Ishikawa (cell line): ENCODE measurements around the gene TAS2R16.

Source experiments
- CEBPB ChIP-seq: IDR thresholded peaks from 2 replicates; pipeline ENCODE4 v1.6.1; 2012
- CREB1 ChIP-seq: IDR thresholded peaks from 2 replicates; pipeline ENCODE4 v1.6.1; 2012; ENCODE audit warnings: low read depth
- EGR1 ChIP-seq: IDR thresholded peaks from 2 replicates; pipeline ENCODE4 v1.6.1; 2012
- EP300 ChIP-seq: IDR thresholded peaks from 2 replicates; pipeline ENCODE4 v1.6.1; 2012; ENCODE audit warnings: borderline replicate concordance
- FOXM1 ChIP-seq: IDR thresholded peaks from 2 replicates; pipeline ENCODE4 v1.6.1; 2012; ENCODE audit warnings: low read depth, borderline replicate concordance
- NFIC ChIP-seq: IDR thresholded peaks from 2 replicates; pipeline ENCODE4 v1.6.1; 2012
- RAD21 ChIP-seq: IDR thresholded peaks from 2 replicates; pipeline ENCODE4 v1.6.1; 2012; ENCODE audit warnings: low read depth
- TAF1 ChIP-seq: IDR thresholded peaks from 2 replicates; pipeline ENCODE4 v1.6.1; 2012; ENCODE audit warnings: low read depth, mild to moderate bottlenecking
- TCF12 ChIP-seq: IDR thresholded peaks from 2 replicates; pipeline ENCODE4 v1.6.1; 2012; ENCODE audit warnings: low read depth
- TEAD4 ChIP-seq: IDR thresholded peaks from 2 replicates; pipeline ENCODE4 v1.6.1; 2012
- YY1 ChIP-seq: IDR thresholded peaks from 2 replicates; pipeline ENCODE4 v1.6.1; 2012; ENCODE audit warnings: low read depth
- ZBTB7A ChIP-seq: IDR thresholded peaks from 2 replicates; pipeline ENCODE4 v1.6.1; 2012; ENCODE audit warnings: low read depth
- TF ChIP-seq, protein P1 (sequence below): IDR thresholded peaks from 2 replicates; pipeline ENCODE4 v1.6.1; 2012
- TF ChIP-seq, protein P2 (sequence below): IDR thresholded peaks from 2 replicates; pipeline ENCODE4 v1.6.1; 2012; ENCODE audit warnings: low read depth, mild to moderate bottlenecking
- TF ChIP-seq, protein P3 (sequence below): IDR thresholded peaks from 2 replicates; pipeline ENCODE4 v1.6.1; 2012

The TAS2R16 gene

DNA sequence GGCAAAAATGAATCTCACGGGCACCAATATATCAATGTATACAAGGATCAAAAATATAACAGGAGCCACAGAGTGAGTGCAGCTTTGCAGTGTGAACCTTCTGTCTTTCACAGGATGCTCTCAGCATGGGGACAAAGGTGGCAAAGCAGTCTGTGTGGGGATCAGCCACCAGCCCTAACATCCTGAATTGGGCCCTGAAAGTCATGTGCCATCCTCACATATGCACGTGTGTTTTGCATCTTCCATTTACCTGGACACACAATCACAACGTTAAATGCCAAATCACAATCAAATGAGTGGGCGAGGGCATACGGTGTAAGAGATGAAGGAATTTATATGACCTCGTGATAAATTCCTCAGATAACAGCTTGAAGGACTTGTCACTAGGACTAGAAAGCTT is 6.5 kb downstream of the TAS2R16 start:
- TF ChIP-seq ZBTB7A, result no peak
- no peak for TF ChIP-seq FOXM1
- TF ChIP-seq TCF12, result no peak
- no peak for TF ChIP-seq CEBPB
- TF ChIP-seq EGR1, result no peak
- no peak for TF ChIP-seq RAD21
- TF ChIP-seq YY1, result no peak
- TF ChIP-seq CREB1, result no peak

DNA sequence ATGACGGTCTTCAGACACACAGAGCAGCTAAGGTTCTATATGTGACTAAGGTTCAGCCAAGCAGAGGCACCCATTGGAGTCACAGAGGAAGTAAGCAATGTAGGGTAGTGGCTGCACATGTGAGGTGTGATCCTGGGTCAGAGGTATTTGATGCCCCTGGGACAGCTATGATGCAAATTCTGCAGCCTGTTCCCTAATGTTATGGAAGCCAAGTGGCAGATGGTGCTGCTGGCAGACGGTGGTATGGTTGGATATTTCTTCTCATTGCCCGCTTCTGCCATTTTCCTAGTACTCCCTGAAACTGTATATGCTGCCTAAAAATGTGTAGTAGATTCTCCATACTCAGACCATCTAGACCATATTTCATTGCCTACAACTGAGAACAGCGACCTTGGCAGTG is 7.2 kb downstream of the TAS2R16 start:
- TF ChIP-seq, protein P1, sequence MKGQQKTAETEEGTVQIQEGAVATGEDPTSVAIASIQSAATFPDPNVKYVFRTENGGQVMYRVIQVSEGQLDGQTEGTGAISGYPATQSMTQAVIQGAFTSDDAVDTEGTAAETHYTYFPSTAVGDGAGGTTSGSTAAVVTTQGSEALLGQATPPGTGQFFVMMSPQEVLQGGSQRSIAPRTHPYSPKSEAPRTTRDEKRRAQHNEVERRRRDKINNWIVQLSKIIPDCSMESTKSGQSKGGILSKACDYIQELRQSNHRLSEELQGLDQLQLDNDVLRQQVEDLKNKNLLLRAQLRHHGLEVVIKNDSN, result no peak
- TF ChIP-seq EP300, result no peak
- TF ChIP-seq YY1, result no peak
- TF ChIP-seq FOXM1, result no peak
- no peak for TF ChIP-seq CREB1
- TF ChIP-seq TAF1, result no peak
- TF ChIP-seq RAD21, result no peak
- no peak for TF ChIP-seq ZBTB7A
- TF ChIP-seq EGR1, result no peak
- TF ChIP-seq, protein P2, sequence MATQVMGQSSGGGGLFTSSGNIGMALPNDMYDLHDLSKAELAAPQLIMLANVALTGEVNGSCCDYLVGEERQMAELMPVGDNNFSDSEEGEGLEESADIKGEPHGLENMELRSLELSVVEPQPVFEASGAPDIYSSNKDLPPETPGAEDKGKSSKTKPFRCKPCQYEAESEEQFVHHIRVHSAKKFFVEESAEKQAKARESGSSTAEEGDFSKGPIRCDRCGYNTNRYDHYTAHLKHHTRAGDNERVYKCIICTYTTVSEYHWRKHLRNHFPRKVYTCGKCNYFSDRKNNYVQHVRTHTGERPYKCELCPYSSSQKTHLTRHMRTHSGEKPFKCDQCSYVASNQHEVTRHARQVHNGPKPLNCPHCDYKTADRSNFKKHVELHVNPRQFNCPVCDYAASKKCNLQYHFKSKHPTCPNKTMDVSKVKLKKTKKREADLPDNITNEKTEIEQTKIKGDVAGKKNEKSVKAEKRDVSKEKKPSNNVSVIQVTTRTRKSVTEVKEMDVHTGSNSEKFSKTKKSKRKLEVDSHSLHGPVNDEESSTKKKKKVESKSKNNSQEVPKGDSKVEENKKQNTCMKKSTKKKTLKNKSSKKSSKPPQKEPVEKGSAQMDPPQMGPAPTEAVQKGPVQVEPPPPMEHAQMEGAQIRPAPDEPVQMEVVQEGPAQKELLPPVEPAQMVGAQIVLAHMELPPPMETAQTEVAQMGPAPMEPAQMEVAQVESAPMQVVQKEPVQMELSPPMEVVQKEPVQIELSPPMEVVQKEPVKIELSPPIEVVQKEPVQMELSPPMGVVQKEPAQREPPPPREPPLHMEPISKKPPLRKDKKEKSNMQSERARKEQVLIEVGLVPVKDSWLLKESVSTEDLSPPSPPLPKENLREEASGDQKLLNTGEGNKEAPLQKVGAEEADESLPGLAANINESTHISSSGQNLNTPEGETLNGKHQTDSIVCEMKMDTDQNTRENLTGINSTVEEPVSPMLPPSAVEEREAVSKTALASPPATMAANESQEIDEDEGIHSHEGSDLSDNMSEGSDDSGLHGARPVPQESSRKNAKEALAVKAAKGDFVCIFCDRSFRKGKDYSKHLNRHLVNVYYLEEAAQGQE, result no peak
- no peak for TF ChIP-seq CEBPB
- TF ChIP-seq TEAD4, result no peak
- no peak for TF ChIP-seq TCF12
- TF ChIP-seq NFIC, result no peak
- TF ChIP-seq, protein P3, sequence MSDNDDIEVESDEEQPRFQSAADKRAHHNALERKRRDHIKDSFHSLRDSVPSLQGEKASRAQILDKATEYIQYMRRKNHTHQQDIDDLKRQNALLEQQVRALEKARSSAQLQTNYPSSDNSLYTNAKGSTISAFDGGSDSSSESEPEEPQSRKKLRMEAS, result no peak

DNA sequence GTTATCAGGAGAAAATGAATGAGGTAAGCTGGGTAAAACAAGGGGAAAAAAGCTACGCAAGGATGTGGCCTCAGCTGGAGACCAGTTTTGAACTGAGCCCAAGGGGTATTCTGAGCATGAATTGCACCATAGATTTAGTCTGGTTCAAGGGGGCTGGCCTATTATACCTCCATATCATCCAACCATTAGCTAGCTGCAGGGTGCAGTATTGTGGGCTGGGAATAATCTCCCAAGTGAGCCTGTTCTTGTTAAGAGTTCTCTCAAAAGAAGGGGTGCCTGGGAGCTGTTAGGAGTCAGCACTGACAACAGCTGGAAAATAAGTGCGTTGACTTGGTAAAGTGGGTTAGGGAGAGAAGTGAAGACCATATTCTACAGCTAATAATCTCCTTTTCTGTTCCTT is 8.0 kb downstream of the TAS2R16 start:
- no peak for TF ChIP-seq TCF12
- TF ChIP-seq, protein P3, result no peak

DNA sequence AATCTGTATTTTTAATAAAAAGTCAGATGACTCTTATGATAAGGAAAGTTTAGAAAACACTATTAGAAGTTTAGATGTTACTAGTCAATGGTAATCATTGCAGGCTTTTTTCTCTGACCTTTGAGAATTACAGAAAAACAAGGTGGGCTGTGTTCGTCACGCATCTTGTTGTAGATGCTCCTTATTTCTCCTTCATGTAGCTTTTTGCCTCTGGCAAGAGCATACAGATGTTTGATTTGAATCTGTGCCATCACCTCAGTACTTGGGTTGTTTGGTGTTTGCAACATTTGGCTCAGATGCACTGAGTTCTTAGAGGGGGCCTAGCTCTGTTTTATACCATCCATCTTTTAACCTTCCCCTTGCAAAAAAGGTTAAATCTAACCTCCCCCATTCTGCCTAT is 11.5 kb downstream of the TAS2R16 start:
- TF ChIP-seq, protein P2, result no peak
- TF ChIP-seq, protein P3, result no peak
- no peak for TF ChIP-seq ZBTB7A
- TF ChIP-seq EGR1, result no peak
- no peak for TF ChIP-seq CREB1
- TF ChIP-seq TAF1, result no peak
- TF ChIP-seq TEAD4, result no peak
- TF ChIP-seq FOXM1, result no peak
- no peak for TF ChIP-seq YY1
- TF ChIP-seq NFIC, result no peak
- TF ChIP-seq CEBPB, result no peak
- no peak for TF ChIP-seq RAD21
- TF ChIP-seq TCF12, result no peak
- TF ChIP-seq, protein P1, result no peak
- no peak for TF ChIP-seq EP300

GRCh38 chr7:122983261-122983660 is 12.2 kb downstream of the TAS2R16 start:
- no peak for TF ChIP-seq RAD21
- no peak for TF ChIP-seq TCF12
- TF ChIP-seq NFIC, result no peak
- TF ChIP-seq, protein P1, result no peak
- no peak for TF ChIP-seq FOXM1
- TF ChIP-seq, protein P2, result no peak
- TF ChIP-seq ZBTB7A, result no peak
- TF ChIP-seq EP300, result no peak
- TF ChIP-seq, protein P3, result no peak
